Activated CD4-positive, alpha-beta T cell treated with anti-CD3 and anti-CD28 coated beads for 48 hours (primary cell): Measurements from ENCODE around the gene HTRA2.

Experiments
- DNase-seq: peaks from one replicate; pipeline ENCODE4 v3.0.0-alpha.2; 2020

Gene HTRA2

GRCh38 chr2:74516650-74517049, 13.1 kb upstream of the HTRA2 start:
- no peak for DNase-seq

GRCh38 chr2:74522516-74522915, 7.2 kb upstream of the HTRA2 start:
- no peak for DNase-seq

GRCh38 chr2:74524005-74524404, 5.7 kb upstream of the HTRA2 start:
- DNase-seq = no peak

GRCh38 chr2:74524955-74525716, 4.6 kb upstream of the HTRA2 start:
- no peak for DNase-seq

- DNase-seq = peak; percentile 38
These were observed 3.8 kb upstream of the HTRA2 start, which contains the start of gene DQX1 for GRCh38 chr2:74525717-74526648. Gene DQX1 (minus strand): TSS chr2:74526231. CDS start chr2:74525729, 502 bp downstream.

GRCh38 chr2:74526649-74527230, 3.0 kb upstream of the HTRA2 start:
- DNase-seq = no peak

GRCh38 chr2:74527741-74528140, 2.0 kb upstream of the HTRA2 start:
- DNase-seq = no peak

GRCh38 chr2:74528600-74529356, 955 bp upstream of the HTRA2 start:
- peak; percentile 41 for DNase-seq

GRCh38 chr2:74530239-74531187, 780 bp downstream of the HTRA2 start:
- DNase-seq = peak; percentile 58

- DNase-seq = no peak
These were observed 1.9 kb downstream of the HTRA2 start for GRCh38 chr2:74531666-74532065.

- no peak for DNase-seq
These were observed 2.5 kb downstream of the HTRA2 start for GRCh38 chr2:74532222-74532621.

GRCh38 chr2:74533464-74533863, 3.7 kb downstream of the HTRA2 start:
- no peak for DNase-seq

GRCh38 chr2:74534411-74534810, 4.7 kb downstream of the HTRA2 start:
- no peak for DNase-seq

- DNase-seq = no peak
These were observed 5.8 kb downstream of the HTRA2 start for GRCh38 chr2:74535440-74535965.

GRCh38 chr2:74536166-74536950, 6.6 kb downstream of the HTRA2 start:
- no peak for DNase-seq

GRCh38 chr2:74537140-74537539, 7.4 kb downstream of the HTRA2 start:
- no peak for DNase-seq

GRCh38 chr2:74538881-74539339, 9.2 kb downstream of the HTRA2 start:
- DNase-seq = no peak

- DNase-seq = no peak
These were observed 10.6 kb downstream of the HTRA2 start for GRCh38 chr2:74540291-74540690.

GRCh38 chr2:74542978-74543377, 13.2 kb downstream of the HTRA2 start:
- no peak for DNase-seq

GRCh38 chr2:74544634-74545033, 14.9 kb downstream of the HTRA2 start:
- DNase-seq = no peak
